Smooth muscle cell (in vitro differentiated cells): ENCODE data around the gene CERS2. TPM values are rescaled to one million over a fixed set of nuclear protein-coding genes. Genes with fewer than 3 reads are reported as not detected.

ENCODE experiments used
- DNase-seq: peaks from one replicate; lab custom pipeline; 2025; ENCODE audit not compliant: unreplicated experiment; lab: John Stamatoyannopoulos, UW
- H2AFZ ChIP-seq: fragments of 200-600 bp; sonication (generic); 2 replicates; pipeline ENCODE4 v1.6.0; 2016; ENCODE audit warnings: antibody characterized with exemption, low read depth, mild to moderate bottlenecking
- H3F3A ChIP-seq: fragments of 200-600 bp; sonication (generic); 2 replicates; pipeline ENCODE4 v1.6.0; 2017; ENCODE audit warnings: antibody characterized with exemption, low read depth
- H3K27ac ChIP-seq: fragments of 200-600 bp; sonication (generic); 2 replicates; pipeline ENCODE4 v1.5.1; 2016; ENCODE audit warnings: low read depth, mild to moderate bottlenecking
- H3K27me3 ChIP-seq: fragments of 200-600 bp; sonication (generic); 2 replicates; pipeline ENCODE4 v1.6.1; 2016; ENCODE audit warnings: low read depth, mild to moderate bottlenecking
- H3K36me3 ChIP-seq: fragments of 200-600 bp; sonication (generic); 2 replicates; pipeline ENCODE4 v1.5.1; 2016; ENCODE audit warnings: low read depth
- H3K4me1 ChIP-seq: fragments of 200-600 bp; sonication (generic); 2 replicates; pipeline ENCODE4 v1.5.1; 2016; ENCODE audit warnings: low read depth
- H3K4me2 ChIP-seq: fragments of 200-600 bp; sonication (generic); 2 replicates; pipeline ENCODE4 v1.6.0; 2016; ENCODE audit warnings: mild to moderate bottlenecking
- H3K4me3 ChIP-seq: fragments of 200-600 bp; sonication (generic); 2 replicates; pipeline ENCODE4 v1.5.1; 2016; ENCODE audit warnings: mild to moderate bottlenecking
- H3K79me2 ChIP-seq: fragments of 200-600 bp; sonication (generic); 2 replicates; pipeline ENCODE4 v1.6.0; 2016; ENCODE audit warnings: low read depth, mild to moderate bottlenecking
- H3K9ac ChIP-seq: fragments of 200-600 bp; sonication (generic); 2 replicates; pipeline ENCODE4 v1.6.0; 2016; ENCODE audit warnings: low read depth
- H3K9me3 ChIP-seq: fragments of 200-600 bp; sonication (generic); replicated peaks from 2 replicates; pipeline ENCODE4 v1.5.1; 2016; ENCODE audit warnings: low read depth
- H4K20me1 ChIP-seq: fragments of 200-600 bp; sonication (generic); 2 replicates; pipeline ENCODE4 v1.6.0; 2016; ENCODE audit warnings: low read depth
- CTCF ChIP-seq: fragments of 200-600 bp; sonication (generic); IDR thresholded peaks from 2 replicates; pipeline ENCODE4 v1.5.1; 2017; ENCODE audit warnings: borderline replicate concordance, mild to moderate bottlenecking, antibody characterized with exemption; ENCODE audit not compliant: insufficient read depth, poor library complexity, severe bottlenecking
- WGBS: methylation state at CpG from one replicate; pipeline ENCODE4 v1.1.7; 2016; ENCODE audit warnings: low lambda C conversion rate; 5-methylcytosine and 5-hydroxymethylcytosine counted together
- polyA plus RNA-seq: library from polyadenylated mRNA; unstranded; fragments of >200 nt; fragmentation: Nextera tagmentation; extraction: Ambion mirVana; gene quantifications from 2 replicates; pipeline ENCODE4 v1.2.1, GENCODE V29; 2016
- total RNA-seq: library from RNA; depleted of rRNA; stranded (reverse); fragments of >200 nt; gene quantifications from 2 replicates; pipeline ENCODE4 v1.2.3, GENCODE V29; 2014

Gene CERS2
- total and polyA plus RNA-seq, 2 experiments from 2014 or later: 80.0 to 108 TPM

GRCh38 chr1:151002051-151002450, 27.4 kb upstream of the CERS2 start:
- Histone ChIP-seq H4K20me1 (no peaks in the 10 kb centered on the region), H3K27me3 (no peaks in the 10 kb centered on the region), H3K79me2 (no peaks in the 10 kb centered on the region), H3K9ac (no peak overlapping the region), H2AFZ (no peak overlapping the region), H3K4me3 (no peak overlapping the region), H3K4me1 (peaks cover 15% of the 10 kb centered on the region), H3K36me3 (no peaks in the 10 kb centered on the region), H3F3A (peaks cover 11% of the 10 kb centered on the region), H3K4me2 (no peak overlapping the region), H3K9me3 (no peaks in the 10 kb centered on the region), H3K27ac (no peak overlapping the region)
- TF ChIP-seq CTCF: no peak
- 93% methylated on average over 3 of the region's 3 CpGs for WGBS
- no peak for DNase-seq

- Histone ChIP-seq H4K20me1 (no peaks in the 10 kb centered on the region), H3K27ac (no peak overlapping the region), H3K27me3 (no peaks in the 10 kb centered on the region), H3K79me2 (no peaks in the 10 kb centered on the region), H3K4me1 (peaks cover 15% of the 10 kb centered on the region), H3K9ac (no peak overlapping the region), H3K4me3 (no peak overlapping the region), H3F3A (peaks cover 11% of the 10 kb centered on the region), H2AFZ (no peak overlapping the region), H3K36me3 (no peaks in the 10 kb centered on the region), H3K4me2 (no peak overlapping the region), H3K9me3 (no peaks in the 10 kb centered on the region)
- WGBS: 94% methylated on average over 4 of the region's 4 CpGs
- no peak for TF ChIP-seq CTCF
- DNase-seq: no peak
Measured at GRCh38 chr1:151001602-151002001, 27.0 kb upstream of the CERS2 start.

GRCh38 chr1:151000408-151000807, 25.8 kb upstream of the CERS2 start:
- WGBS: 94% methylated on average over 3 of the region's 3 CpGs
- Histone ChIP-seq H3K9me3 (no peaks in the 10 kb centered on the region), H3K36me3 (no peaks in the 10 kb centered on the region), H3K27me3 (no peaks in the 10 kb centered on the region), H3F3A (peaks cover 11% of the 10 kb centered on the region), H3K4me3 (no peak overlapping the region), H4K20me1 (no peaks in the 10 kb centered on the region), H3K9ac (no peak overlapping the region), H2AFZ (no peak overlapping the region), H3K4me2 (no peak overlapping the region), H3K4me1 (peaks cover 5% of the 10 kb centered on the region), H3K79me2 (no peaks in the 10 kb centered on the region), H3K27ac (no peak overlapping the region)
- TF ChIP-seq CTCF: no peak
- no peak for DNase-seq

- Histone ChIP-seq H2AFZ (no peak overlapping the region), H3K9me3 (no peaks in the 10 kb centered on the region), H3K79me2 (no peaks in the 10 kb centered on the region), H3K4me3 (no peak overlapping the region), H4K20me1 (no peaks in the 10 kb centered on the region), H3K4me1 (peaks cover 3% of the 10 kb centered on the region), H3K27me3 (no peaks in the 10 kb centered on the region), H3K9ac (no peak overlapping the region), H3K27ac (peak overlapping the region; percentile 70), H3F3A (peaks cover 11% of the 10 kb centered on the region), H3K36me3 (no peaks in the 10 kb centered on the region), H3K4me2 (peak overlapping the region; percentile 77)
- no peak for TF ChIP-seq CTCF
- WGBS: 98% methylated on average over 2 of the region's 2 CpGs
- no peak for DNase-seq
Measured at GRCh38 chr1:150999926-151000325, 25.3 kb upstream of the CERS2 start.
